Measurements from ENCODE around the gene ZNF844. TPM values are rescaled to one million over a fixed set of nuclear protein-coding genes. Genes with fewer than 3 reads are reported as not detected.

The ZNF844 gene
- total and polyA plus RNA-seq, 3 donors from 2014 or later: 10.3 to 18.0 (median 15.7) TPM

GRCh38 chr19:12117201-12117970 is 52.9 kb downstream of the ZNF844 start:
- Histone ChIP-seq H3K36me3 (ENCODE audit: low read depth, missing control alignments) (no peaks in the 10 kb centered on the region), H3K4me3 (peak overlapping the region; percentile 18 to 49), H3K27ac (no peak overlapping the region), H3K27me3 (no peaks in the 10 kb centered on the region), H3K4me1 (no peaks in the 10 kb centered on the region), H3K9me3 (no peaks in the 10 kb centered on the region)
- TF ChIP-seq POLR2A (IDR thresholded peaks at IDR 0.05): no peak
- TF ChIP-seq, protein P1, sequence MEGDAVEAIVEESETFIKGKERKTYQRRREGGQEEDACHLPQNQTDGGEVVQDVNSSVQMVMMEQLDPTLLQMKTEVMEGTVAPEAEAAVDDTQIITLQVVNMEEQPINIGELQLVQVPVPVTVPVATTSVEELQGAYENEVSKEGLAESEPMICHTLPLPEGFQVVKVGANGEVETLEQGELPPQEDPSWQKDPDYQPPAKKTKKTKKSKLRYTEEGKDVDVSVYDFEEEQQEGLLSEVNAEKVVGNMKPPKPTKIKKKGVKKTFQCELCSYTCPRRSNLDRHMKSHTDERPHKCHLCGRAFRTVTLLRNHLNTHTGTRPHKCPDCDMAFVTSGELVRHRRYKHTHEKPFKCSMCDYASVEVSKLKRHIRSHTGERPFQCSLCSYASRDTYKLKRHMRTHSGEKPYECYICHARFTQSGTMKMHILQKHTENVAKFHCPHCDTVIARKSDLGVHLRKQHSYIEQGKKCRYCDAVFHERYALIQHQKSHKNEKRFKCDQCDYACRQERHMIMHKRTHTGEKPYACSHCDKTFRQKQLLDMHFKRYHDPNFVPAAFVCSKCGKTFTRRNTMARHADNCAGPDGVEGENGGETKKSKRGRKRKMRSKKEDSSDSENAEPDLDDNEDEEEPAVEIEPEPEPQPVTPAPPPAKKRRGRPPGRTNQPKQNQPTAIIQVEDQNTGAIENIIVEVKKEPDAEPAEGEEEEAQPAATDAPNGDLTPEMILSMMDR (IDR thresholded peaks at IDR 0.05): no peak
- peak; percentile 34 for DNase-seq
- 55 to 83% methylated on average over 3 to 27 of the region's 33 CpGs for WGBS, 2 donors
- intact Hi-C loops (cut with DNase I; ENCODE audit: low total_unique reads): no loop called here

DNA sequence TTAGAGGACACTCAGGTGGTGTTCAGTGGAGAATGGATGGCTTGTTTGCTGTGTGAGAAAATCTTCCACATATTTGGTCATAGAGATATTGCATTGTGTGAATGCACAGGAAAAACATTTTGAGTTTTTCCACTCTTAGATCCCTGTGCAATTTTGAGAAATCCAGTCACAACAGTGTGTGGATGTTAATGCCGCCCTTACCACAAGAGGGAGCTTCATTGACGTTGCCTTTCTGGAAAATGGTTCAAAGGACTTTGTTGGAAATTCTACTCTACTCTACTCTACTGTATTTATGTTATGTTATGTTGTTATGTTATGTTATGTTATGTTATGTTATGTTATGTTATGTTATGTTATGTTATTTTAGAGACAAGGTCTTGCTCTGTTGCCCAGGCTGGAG is 62.2 kb downstream of the ZNF844 start:
- Histone ChIP-seq H3K36me3 (ENCODE audit: low read depth, missing control alignments) (no peaks in the 10 kb centered on the region), H3K4me3 (no peak overlapping the region), H3K4me1 (no peaks in the 10 kb centered on the region), H3K27me3 (no peaks in the 10 kb centered on the region), H3K27ac (no peak overlapping the region), H3K9me3 (no peaks in the 10 kb centered on the region)
- TF ChIP-seq, protein P1 (IDR thresholded peaks at IDR 0.05): peak in 2 of 3 experiments; percentile 39 to 49
- TF ChIP-seq POLR2A (IDR thresholded peaks at IDR 0.05): no peak
- no peak for DNase-seq
- 32 to 63% methylated on average over 2 of the region's 2 CpGs for WGBS, 2 donors
- intact Hi-C loops (cut with DNase I; ENCODE audit: low total_unique reads): no loop called here

Small RNAs within 50 kb of the gene (small RNA-seq; reads per million reads assigned to genes)
- gene RF00019 (0 reads per million in 2 donors), gene RNA5SP465 (0 reads per million in 2 donors), gene RNA5SP466 (0 reads per million in 2 donors), gene RNA5SP467 (0 reads per million in 2 donors)

Other genes with a start within 250 kb of the ZNF844 start
- gene ZNF439, start 216.0 kb upstream of the ZNF844 start, total RNA-seq: 10 to 100 TPM; 17.1 to 20.1 TPM
- gene ZNF439, start 216.0 kb upstream of the ZNF844 start, polyA plus RNA-seq (ENCODE audit: insufficient read depth, low read depth, low replicate concordance): 5.9 TPM
- gene ZNF69, start 176.9 kb upstream of the ZNF844 start, total RNA-seq: 10 to 100 TPM; 31.7 to 39.8 TPM
- gene ZNF69, start 176.9 kb upstream of the ZNF844 start, polyA plus RNA-seq (ENCODE audit: insufficient read depth, low read depth, low replicate concordance): 2.5 TPM
- 10 to 100 TPM; 22.0 to 26.1 TPM for gene ZNF700, start 139.6 kb upstream of the ZNF844 start, total RNA-seq
- 9.0 TPM for gene ZNF700, start 139.6 kb upstream of the ZNF844 start, polyA plus RNA-seq (ENCODE audit: insufficient read depth, low read depth, low replicate concordance)
- gene ZNF763, start 99.7 kb upstream of the ZNF844 start, total RNA-seq: 1 to 10 TPM; 5.0 to 7.9 TPM
- gene ZNF763, start 99.7 kb upstream of the ZNF844 start, polyA plus RNA-seq (ENCODE audit: insufficient read depth, low read depth, low replicate concordance): 7.6 TPM
- 10 to 100 TPM; 26.1 to 43.4 TPM for gene ZNF433, start 29.1 kb upstream of the ZNF844 start, total RNA-seq
- gene ZNF433, start 29.1 kb upstream of the ZNF844 start, polyA plus RNA-seq (ENCODE audit: insufficient read depth, low read depth, low replicate concordance): 46.6 TPM
- 1 to 10 TPM in 1 of 2 donors, under 1 TPM in 1; 0.31 to 1.1 TPM for gene ZNF878, start 11.8 kb upstream of the ZNF844 start, total RNA-seq
- gene ZNF878, start 11.8 kb upstream of the ZNF844 start, polyA plus RNA-seq (ENCODE audit: insufficient read depth, low read depth, low replicate concordance): 0.54 TPM
- gene ZNF20, start 75.6 kb downstream of the ZNF844 start, total RNA-seq: 1 to 10 TPM; 7.5 to 8.9 TPM
- 10.9 TPM for gene ZNF20, start 75.6 kb downstream of the ZNF844 start, polyA plus RNA-seq (ENCODE audit: insufficient read depth, low read depth, low replicate concordance)
- 1 to 10 TPM; 6.5 to 8.2 TPM for gene ZNF625, start 92.0 kb downstream of the ZNF844 start, total RNA-seq
- 1.4 TPM for gene ZNF625, start 92.0 kb downstream of the ZNF844 start, polyA plus RNA-seq (ENCODE audit: insufficient read depth, low read depth, low replicate concordance)
- 10 to 100 TPM; 14.6 to 18.7 TPM for gene ZNF136, start 98.4 kb downstream of the ZNF844 start, total RNA-seq
- 7.9 TPM for gene ZNF136, start 98.4 kb downstream of the ZNF844 start, polyA plus RNA-seq (ENCODE audit: insufficient read depth, low read depth, low replicate concordance)
- 10 to 100 TPM; 22.4 to 30.2 TPM for gene ZNF44, start 230.2 kb downstream of the ZNF844 start, total RNA-seq
- 18.9 TPM for gene ZNF44, start 230.2 kb downstream of the ZNF844 start, polyA plus RNA-seq (ENCODE audit: insufficient read depth, low read depth, low replicate concordance)

Data from testis (tissue), 3 donors.